Heart right ventricle (tissue), 16 donors: ENCODE results near the gene RAP1GDS1. TPM values are rescaled to one million over a fixed set of nuclear protein-coding genes. Genes with fewer than 3 reads are reported as not detected.

Experiments used
- ATAC-seq, 8 donors: fragments of 200-7000 bp; cut with Tn5 transposase; one replicate each; pipeline ENCODE4 v1.9.1; 2020; ENCODE audit warnings: mild to moderate bottlenecking in 8 of 8, moderate library complexity in 8 of 8, moderate number of reproducible peaks in 1 of 8
- DNase-seq, 2 donors: peaks; one replicate each; pipeline ENCODE4 v3.0.0-alpha.2; 2020
- H3K27ac ChIP-seq, 10 donors: fragments of 200-600 bp; sonication (generic) in 2 of 10; one replicate each; pipeline versions ENCODE4 v1.5.0 to v1.8.0; 2020 to 2022; ENCODE audit warnings: mild to moderate bottlenecking in 3 of 10
- H3K27me3 ChIP-seq, 7 donors: fragments of 200-600 bp; one replicate each; pipeline ENCODE4 v1.8.0; 2021 to 2022; ENCODE audit warnings: mild to moderate bottlenecking in 2 of 7
- H3K36me3 ChIP-seq, 9 donors: fragments of 200-600 bp; sonication (generic) in 1 of 9; one replicate each; pipeline versions ENCODE4 v1.5.0 to v1.8.0; 2020 to 2022; ENCODE audit warnings: mild to moderate bottlenecking in 2 of 9
- H3K4me1 ChIP-seq, 9 donors: fragments of 200-600 bp; sonication (generic) in 1 of 9; one replicate each; pipeline versions ENCODE4 v1.5.0 to v1.8.0; 2020 to 2022; ENCODE audit warnings: mild to moderate bottlenecking in 4 of 9
- H3K4me3 ChIP-seq, 10 donors: fragments of 200-600 bp; sonication (generic) in 2 of 10; one replicate each; pipeline versions ENCODE4 v1.5.0 to v1.8.0; 2020 to 2022; ENCODE audit warnings: mild to moderate bottlenecking in 7 of 10, moderate library complexity in 2 of 10
- H3K9me3 ChIP-seq, 11 donors: fragments of 200-600 bp in 10 of 11; sonication (generic) in 2 of 11; one replicate each; pipeline versions ENCODE4 v1.5.0 to v1.8.0; 2013 to 2022; ENCODE audit warnings: mild to moderate bottlenecking in 2 of 11, control low read depth in 1 of 11, moderate library complexity in 1 of 11
- WGBS, 2 donors: extraction: QIAGEN DNeasy Blood & Tissue Kit; methylation state at CpG; one replicate each; pipeline ENCODE4 v1.1.7; 2013; ENCODE audit warnings: inconsistent platforms in 1 of 2; 5-methylcytosine and 5-hydroxymethylcytosine counted together
- intact Hi-C, 10 donors: fragments of 100-400 bp; cut with DNase I; formaldehyde crosslinking; loops; one replicate each; pipeline versions ENCODE4 v1.11.1 to v1.14.2; 2022
- polyA plus RNA-seq, 2 donors: library from polyadenylated mRNA; stranded (reverse); fragments of 200-250 nt; gene quantifications; one replicate each; pipeline ENCODE4 v1.2.3, GENCODE V29; 2013
- total RNA-seq, 10 donors: library from RNA; stranded (reverse); fragmentation: NEBNext Ultra II Directional in 3 of 10; extraction: Animal tissue kit (Norgen Biotek cat#: 25700) in 3 of 10; gene quantifications; one replicate each; pipeline versions ENCODE4 v1.2.1 to v1.2.4, GENCODE V29; 2021 to 2023
- TF ChIP-seq, protein P1 (sequence below), 9 donors: fragments of 200-600 bp; sonication (generic) in 2 of 9; IDR thresholded peaks; one replicate each; pipeline versions ENCODE4 v1.5.0 to v1.8.0; 2021 to 2022; ENCODE audit warnings: antibody characterized with exemption in 9 of 9, mild to moderate bottlenecking in 5 of 9, moderate library complexity in 1 of 9
- donor health status: Arrhythmogenic right ventricular cardiomyopathy.
- donor health status: ischemic (EF 13 %, LVEDD 7.1; RV severe dilation, severe dysfunction).
- donor health status: healthy with polysubstance abuse.
- donor health status: DM: no; HTN: yes; CAD: no.
- donor health status: DM: no; HTN: no; CAD: no.
- donor health status: ischemic (EF 25% LVEDD 6.9; RV normal size, moderate dysfunction).
- donor health status: ischemic (EF 25% LVEDD 5.7; RV mildly dilated, moderate dysfunction).
- donor health status: healthy.
- donor health status: DM: yes; HTN: yes; CAD: no.
- donor health status: Ischemic cardiomyopathy.
- donor health status: ischemic (EF 35%, LVEDD 5.7; RV mildly dilated, moderate dysfunction).
- donor health status: nonischemic (EF 11% LVEDD 7.7; RV severe dilation, severe dysfunction).
- donor health status: DM: yes; HTN: yes; CAD: no.
- donor health status: PGD.
- donor health status: ischemic (EF 29% LVEDD 5.4; RV normal size, mild dysfunction).
- donor health status: nonischemic (EF 23%, LVEDD 6.1; RV moderate dilation, normal function).

RAP1GDS1 gene
- total and polyA plus RNA-seq, 12 donors = 7.0 to 21.3 (median 12.7) TPM

DNA sequence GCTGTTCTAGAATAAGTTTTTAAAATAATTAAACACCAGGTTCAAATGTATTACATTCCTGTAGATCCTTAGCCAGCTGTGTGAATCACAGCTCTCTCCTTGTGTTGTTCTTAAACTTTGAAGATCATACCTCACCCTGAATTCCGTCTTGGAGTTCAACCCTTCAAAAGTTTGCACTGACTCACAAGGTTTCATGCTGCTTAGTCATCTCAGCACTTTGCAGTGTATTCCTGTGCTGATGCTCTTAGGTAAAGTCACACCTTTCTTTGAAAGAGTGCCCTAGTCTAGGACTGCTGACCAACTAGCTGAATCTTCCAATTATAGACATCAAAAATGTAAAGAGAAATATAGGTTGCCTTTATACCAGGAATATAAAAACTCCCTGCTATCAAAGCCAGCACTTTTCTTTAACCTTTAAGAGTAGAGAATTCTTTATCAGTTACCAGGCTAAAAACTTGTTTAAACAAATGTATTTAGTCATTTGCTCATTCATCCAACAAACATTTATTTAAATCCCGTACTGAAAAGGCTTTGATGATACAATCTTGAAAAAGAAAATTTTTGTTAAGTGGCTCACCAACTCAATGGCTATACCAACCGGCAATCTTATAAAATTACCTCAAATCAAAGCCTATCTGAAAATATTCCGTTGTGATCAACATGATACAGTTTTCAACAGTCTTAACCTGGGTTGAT, 169.7 kb downstream of the RAP1GDS1 start:
- WGBS, 2 donors = 95% methylated on average over 4 of the region's 4 CpGs
- no peak for DNase-seq

DNA sequence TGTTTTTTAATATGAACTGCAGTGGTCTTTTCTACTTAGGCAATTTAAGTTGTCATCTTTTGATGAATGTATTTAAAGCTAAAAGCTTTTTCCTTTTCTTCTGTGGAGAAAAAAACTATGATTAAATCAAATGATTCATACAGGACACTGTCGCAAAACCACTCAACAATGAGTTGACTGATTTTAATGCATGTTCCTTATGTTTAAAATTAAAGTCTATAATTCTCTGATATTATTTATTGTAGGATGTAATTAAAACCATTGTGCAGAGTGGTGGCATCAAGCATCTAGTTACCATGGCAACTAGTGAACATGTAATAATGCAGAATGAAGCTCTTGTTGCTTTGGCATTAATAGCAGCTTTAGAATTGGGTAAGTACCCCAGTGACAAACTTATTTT, 172.5 kb downstream of the RAP1GDS1 start:
- 92 to 95% methylated on average over 1 of the region's 1 CpG for WGBS, 2 donors
- Histone ChIP-seq H3K27ac (no peak overlapping the region), H3K36me3 (peaks cover 0 to 56% (median 10%) of the 10 kb centered on the region in 9 donors), H3K27me3 (no peaks in the 10 kb centered on the region), H3K9me3 (no peaks in the 10 kb centered on the region), H3K4me3 (no peak overlapping the region), H3K4me1 (no peaks in the 10 kb centered on the region)
- ATAC-seq = no peak
- DNase-seq = no peak
- intact Hi-C loops = no loop called here
- TF ChIP-seq, protein P1, sequence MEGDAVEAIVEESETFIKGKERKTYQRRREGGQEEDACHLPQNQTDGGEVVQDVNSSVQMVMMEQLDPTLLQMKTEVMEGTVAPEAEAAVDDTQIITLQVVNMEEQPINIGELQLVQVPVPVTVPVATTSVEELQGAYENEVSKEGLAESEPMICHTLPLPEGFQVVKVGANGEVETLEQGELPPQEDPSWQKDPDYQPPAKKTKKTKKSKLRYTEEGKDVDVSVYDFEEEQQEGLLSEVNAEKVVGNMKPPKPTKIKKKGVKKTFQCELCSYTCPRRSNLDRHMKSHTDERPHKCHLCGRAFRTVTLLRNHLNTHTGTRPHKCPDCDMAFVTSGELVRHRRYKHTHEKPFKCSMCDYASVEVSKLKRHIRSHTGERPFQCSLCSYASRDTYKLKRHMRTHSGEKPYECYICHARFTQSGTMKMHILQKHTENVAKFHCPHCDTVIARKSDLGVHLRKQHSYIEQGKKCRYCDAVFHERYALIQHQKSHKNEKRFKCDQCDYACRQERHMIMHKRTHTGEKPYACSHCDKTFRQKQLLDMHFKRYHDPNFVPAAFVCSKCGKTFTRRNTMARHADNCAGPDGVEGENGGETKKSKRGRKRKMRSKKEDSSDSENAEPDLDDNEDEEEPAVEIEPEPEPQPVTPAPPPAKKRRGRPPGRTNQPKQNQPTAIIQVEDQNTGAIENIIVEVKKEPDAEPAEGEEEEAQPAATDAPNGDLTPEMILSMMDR (IDR thresholded peaks at IDR 0.05) = no peak

More for the DNA sequence above, 169.7 kb downstream of the RAP1GDS1 start:
- H3K4me3 ChIP-seq = no peak overlapping the region
- intact Hi-C loops = no loop called here
- no peak for ATAC-seq
- TF ChIP-seq, protein P1 (IDR thresholded peaks at IDR 0.05) = no peak
- peaks cover 0 to 28% (median 10%) of the 10 kb centered on the region in 9 donors for H3K36me3 ChIP-seq
- no peaks in the 10 kb centered on the region for H3K27me3 ChIP-seq
- no peak overlapping the region for H3K27ac ChIP-seq
- H3K4me1 ChIP-seq = no peaks in the 10 kb centered on the region
- no peaks in the 10 kb centered on the region for H3K9me3 ChIP-seq

DNA sequence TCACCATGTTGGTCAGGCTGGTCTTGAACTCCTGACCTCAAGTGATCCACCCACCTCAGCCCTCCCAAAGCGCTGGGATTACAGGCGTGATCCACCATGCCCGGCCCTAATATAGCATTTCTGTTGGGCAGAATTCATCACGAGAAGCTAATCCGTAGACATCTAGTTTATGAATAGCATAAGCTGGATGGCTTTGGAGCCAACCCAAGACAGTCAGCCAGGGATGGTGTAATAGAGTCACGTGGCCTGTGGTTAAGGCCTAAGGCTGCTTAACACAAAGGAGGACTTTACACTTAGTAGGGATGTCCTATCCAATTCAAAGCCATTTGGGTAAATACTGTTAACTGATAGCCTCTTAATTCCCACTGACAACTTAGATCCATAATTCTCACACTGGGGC, 173.6 kb downstream of the RAP1GDS1 start:
- peaks cover 0 to 64% (median 10%) of the 10 kb centered on the region in 9 donors for H3K36me3 ChIP-seq
- intact Hi-C loops = no loop called here
- no peak overlapping the region for H3K27ac ChIP-seq
- H3K9me3 ChIP-seq = no peaks in the 10 kb centered on the region
- WGBS, 2 donors = 94 to 97% methylated on average over 6 of the region's 6 CpGs
- TF ChIP-seq, protein P1 (IDR thresholded peaks at IDR 0.05) = no peak
- no peak for DNase-seq
- H3K27me3 ChIP-seq = no peaks in the 10 kb centered on the region
- no peak overlapping the region for H3K4me3 ChIP-seq
- ATAC-seq = no peak
- no peaks in the 10 kb centered on the region for H3K4me1 ChIP-seq

DNA sequence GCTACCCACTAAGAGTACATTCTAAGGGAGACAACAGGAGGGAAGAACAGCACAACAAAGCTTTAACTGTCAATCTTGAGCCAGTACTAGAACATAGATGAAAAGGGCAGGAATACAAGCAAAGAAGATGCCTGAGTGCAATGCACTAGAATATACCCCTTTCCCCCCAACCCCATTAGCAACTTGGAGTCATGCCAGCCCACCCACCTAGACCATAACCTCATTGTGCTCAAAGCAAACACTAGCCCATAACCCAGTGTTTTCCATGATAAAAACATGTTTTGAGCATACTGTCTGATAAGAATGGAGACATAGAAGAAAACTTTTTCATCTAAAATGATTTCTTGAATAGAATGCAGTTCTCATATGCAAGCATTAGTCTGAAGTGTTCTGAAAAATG, 183.2 kb downstream of the RAP1GDS1 start:
- no peak overlapping the region for H3K27ac ChIP-seq
- H3K27me3 ChIP-seq = no peaks in the 10 kb centered on the region
- TF ChIP-seq, protein P1 (IDR thresholded peaks at IDR 0.05) = no peak
- peaks cover 0 to 46% (median 16%) of the 10 kb centered on the region in 9 donors for H3K36me3 ChIP-seq
- peaks cover 0 to 38% (median 0%) of the 10 kb centered on the region in 9 donors for H3K4me1 ChIP-seq
- intact Hi-C loops = no loop called here
- ATAC-seq = no peak
- no peaks in the 10 kb centered on the region for H3K9me3 ChIP-seq
- DNase-seq = no peak
- H3K4me3 ChIP-seq = no peak overlapping the region
